Stimulated activated CD8-positive, alpha-beta memory T cell treated with anti-CD3 and anti-CD28 coated beads, Interleukin-12 subunit alpha, Interleukin-12 subunit beta, amount 100 ng/mL, for 1 hour (primary cell): ENCODE results near the gene ZNF554.
"Not testable (repeated sequence)": the region's sequence is repeated elsewhere in the genome, so short reads cannot be mapped to it uniquely, and the experiment has no call there.

Experiments used
- DNase-seq: peaks from one replicate; pipeline ENCODE4 v3.0.0-alpha.2; 2020; ENCODE audit warnings: low read depth

Gene ZNF554

GRCh38 chr19:2807379-2808128, 12.1 kb upstream of the ZNF554 start:
- DNase-seq = no peak

- no peak for DNase-seq
Observed at GRCh38 chr19:2808129-2808941, 11.3 kb upstream of the ZNF554 start.

GRCh38 chr19:2809387-2810140, 10.1 kb upstream of the ZNF554 start:
- DNase-seq = no peak

- no peak for DNase-seq
Observed at GRCh38 chr19:2810141-2811091, 9.3 kb upstream of the ZNF554 start.

- DNase-seq = no peak
Observed at GRCh38 chr19:2811221-2811722, 8.4 kb upstream of the ZNF554 start.

GRCh38 chr19:2811735-2812413, 7.8 kb upstream of the ZNF554 start:
- no peak for DNase-seq

- no peak for DNase-seq
Observed at GRCh38 chr19:2812414-2813234, 7.0 kb upstream of the ZNF554 start.

GRCh38 chr19:2813235-2814160, 6.2 kb upstream of the ZNF554 start:
- DNase-seq = no peak

GRCh38 chr19:2814426-2814825, 5.2 kb upstream of the ZNF554 start:
- DNase-seq = no peak

- DNase-seq = no peak
Observed at GRCh38 chr19:2815191-2815614, 4.5 kb upstream of the ZNF554 start.

GRCh38 chr19:2815923-2816322, 3.7 kb upstream of the ZNF554 start:
- DNase-seq = no peak

- DNase-seq = no peak
Observed at GRCh38 chr19:2816641-2817040, 3.0 kb upstream of the ZNF554 start.

- not testable (repeated sequence) for DNase-seq
Observed at GRCh38 chr19:2817237-2817829, 2.3 kb upstream of the ZNF554 start.

GRCh38 chr19:2820112-2820702, 539 bp downstream of the ZNF554 start:
- no peak for DNase-seq

GRCh38 chr19:2822846-2823245, 3.2 kb downstream of the ZNF554 start:
- DNase-seq = no peak

- no peak for DNase-seq
Observed at GRCh38 chr19:2823646-2824045, 4.0 kb downstream of the ZNF554 start.

- no peak for DNase-seq
Observed at GRCh38 chr19:2824129-2824528, 4.5 kb downstream of the ZNF554 start.

GRCh38 chr19:2827022-2827421, 7.4 kb downstream of the ZNF554 start:
- no peak for DNase-seq
